Transverse colon (tissue), 4 donors: ENCODE data around the gene SEPTIN6. TPM values are rescaled to one million over a fixed set of nuclear protein-coding genes. Genes with fewer than 3 reads are reported as not detected.
A peak's percentile ranks its signal among the peaks of the same experiment; 100 is the strongest.

Experiments used
- DNase-seq: peaks from one replicate; pipeline ENCODE4 v3.0.0-alpha.2; 2019
- H3K27ac ChIP-seq, 4 donors: fragments of 200-600 bp; sonication (generic); 2 replicates each; pipeline ENCODE4 v1.5.1; 2016 to 2018; ENCODE audit warnings: inconsistent platforms in 4 of 4
- H3K27me3 ChIP-seq: fragments of 200-600 bp; sonication (generic); 2 replicates; pipeline ENCODE4 v1.5.1; 2017; ENCODE audit warnings: inconsistent platforms
- H3K36me3 ChIP-seq, 4 donors: fragments of 200-600 bp; sonication (generic); 2 replicates each; pipeline ENCODE4 v1.5.1; 2017 to 2019; ENCODE audit warnings: inconsistent platforms in 4 of 4
- H3K4me1 ChIP-seq, 4 donors: fragments of 200-600 bp; sonication (generic); 2 replicates each; pipeline ENCODE4 v1.5.1; 2017 to 2020; ENCODE audit warnings: inconsistent platforms in 4 of 4
- H3K4me3 ChIP-seq, 4 donors: fragments of 200-600 bp; sonication (generic); 1 replicate in 1 of 4; 2 replicates in 3 of 4; pipeline versions ENCODE4 v1.5.1 to v1.6.1; 2017 to 2019; ENCODE audit warnings: inconsistent platforms in 4 of 4
- H3K9me3 ChIP-seq, 2 donors: fragments of 200-600 bp; sonication (generic); 2 replicates each; pipeline ENCODE4 v1.5.1; 2017 to 2019; ENCODE audit warnings: inconsistent platforms in 2 of 2
- EP300 ChIP-seq: sonication (generic); formaldehyde crosslinking; IDR thresholded peaks from one replicate; pipeline ENCODE4 v1.6.1; 2017; ENCODE audit warnings: antibody characterized with exemption, low read depth
- POLR2A ChIP-seq: fragments of 450-650 bp; IDR thresholded peaks from one replicate; pipeline ENCODE4 v1.6.1; 2016; ENCODE audit warnings: antibody characterized with exemption, mild to moderate bottlenecking, moderate library complexity
- POLR2AphosphoS5 ChIP-seq, 3 donors: sonication (generic); formaldehyde crosslinking; IDR thresholded peaks; one replicate each; pipeline ENCODE4 v1.6.1; 2016; ENCODE audit warnings: antibody characterized with exemption in 3 of 3
- WGBS, 2 donors: methylation state at CpG; one replicate each; pipeline ENCODE4 v1.1.5; 2018; ENCODE audit warnings: low coverage in 1 of 2; 5-methylcytosine and 5-hydroxymethylcytosine counted together
- in situ Hi-C, 4 donors: fragments of 200-750 bp; cut with MboI; loops; one replicate each; pipeline versions ENCODE4 v1.15.0 to v1.15.1; 2017; ENCODE audit warnings: low sequenced_read_pairs in 3 of 4, low pct_ligation_motif_present in 1 of 4, low pct_unique_long_range_greater_than_20kb in 1 of 4
- intact Hi-C: fragments of 100-400 bp; cut with DNase I; formaldehyde crosslinking; loops from one replicate; pipeline ENCODE4 v1.15.1; 2023; ENCODE audit warnings: low total_unique reads
- total RNA-seq, 4 donors: library from RNA; depleted of rRNA; stranded (reverse); fragments of >200 nt; gene quantifications; one replicate each; pipeline ENCODE4 v1.1.0, GENCODE V29; 2016
- TF ChIP-seq, protein P1 (sequence below), 5 experiments: fragments of 200-600 bp in 3 of 5; fragments of 450-650 bp in 2 of 5; sonication (generic) in 3 of 5; IDR thresholded peaks; 1 replicate in 2 of 5; 2 replicates in 3 of 5; pipeline ENCODE4 v1.5.1; 2016 to 2017; ENCODE audit warnings: antibody characterized with exemption in 5 of 5, inconsistent platforms in 3 of 5, mild to moderate bottlenecking in 2 of 5, moderate library complexity in 1 of 5

SEPTIN6 gene
- total RNA-seq, 4 donors from 2014 or later: 9.4 to 88.2 (median 21.8) TPM

GRCh38 chrX:119734897-119735339 lies 42.0 kb upstream of the SEPTIN6 start:
- intact Hi-C loops: no loop called here
- WGBS, 2 donors: 53% methylated on average over 7 of the region's 7 CpGs; no CpG with 5 or more reads in 1 of the 2 donors
- H3K4me1 ChIP-seq: no peaks in the 10 kb centered on the region
- peak; percentile 19 for DNase-seq
- no peak overlapping the region for H3K4me3 ChIP-seq
- TF ChIP-seq, protein P1, sequence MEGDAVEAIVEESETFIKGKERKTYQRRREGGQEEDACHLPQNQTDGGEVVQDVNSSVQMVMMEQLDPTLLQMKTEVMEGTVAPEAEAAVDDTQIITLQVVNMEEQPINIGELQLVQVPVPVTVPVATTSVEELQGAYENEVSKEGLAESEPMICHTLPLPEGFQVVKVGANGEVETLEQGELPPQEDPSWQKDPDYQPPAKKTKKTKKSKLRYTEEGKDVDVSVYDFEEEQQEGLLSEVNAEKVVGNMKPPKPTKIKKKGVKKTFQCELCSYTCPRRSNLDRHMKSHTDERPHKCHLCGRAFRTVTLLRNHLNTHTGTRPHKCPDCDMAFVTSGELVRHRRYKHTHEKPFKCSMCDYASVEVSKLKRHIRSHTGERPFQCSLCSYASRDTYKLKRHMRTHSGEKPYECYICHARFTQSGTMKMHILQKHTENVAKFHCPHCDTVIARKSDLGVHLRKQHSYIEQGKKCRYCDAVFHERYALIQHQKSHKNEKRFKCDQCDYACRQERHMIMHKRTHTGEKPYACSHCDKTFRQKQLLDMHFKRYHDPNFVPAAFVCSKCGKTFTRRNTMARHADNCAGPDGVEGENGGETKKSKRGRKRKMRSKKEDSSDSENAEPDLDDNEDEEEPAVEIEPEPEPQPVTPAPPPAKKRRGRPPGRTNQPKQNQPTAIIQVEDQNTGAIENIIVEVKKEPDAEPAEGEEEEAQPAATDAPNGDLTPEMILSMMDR (IDR thresholded peaks at IDR 0.05): no peak
- no peak for TF ChIP-seq POLR2A
- TF ChIP-seq POLR2AphosphoS5 (IDR thresholded peaks at IDR 0.05): no peak
- TF ChIP-seq EP300: no peak
- H3K27me3 ChIP-seq: no peaks in the 10 kb centered on the region
- in situ Hi-C loops: loop anchor here in 2 of 4 donors (10.0 to 25.0 kb wide), 2 partner anchors 220 to 223 kb away; no protein-coding TSS in a partner anchor
- H3K9me3 ChIP-seq: no peaks in the 10 kb centered on the region
- H3K27ac ChIP-seq: no peak overlapping the region
- no peaks in the 10 kb centered on the region for H3K36me3 ChIP-seq

- H3K27ac ChIP-seq: no peak overlapping the region
- peak; percentile 64 for DNase-seq
Observed at GRCh38 chrX:119729408-119730201, 36.6 kb upstream of the SEPTIN6 start.

GRCh38 chrX:119728487-119728886 lies 35.5 kb upstream of the SEPTIN6 start:
- in situ Hi-C loops: loop anchor here in 1 of 4 donors (25.0 kb wide), 1 partner anchor 216 kb away; no protein-coding TSS in a partner anchor
- Histone ChIP-seq H3K9me3 (no peaks in the 10 kb centered on the region), H3K36me3 (no peaks in the 10 kb centered on the region)

More at GRCh38 chrX:119729408-119730201, 36.6 kb upstream of the SEPTIN6 start:
- Histone ChIP-seq H3K36me3 (no peaks in the 10 kb centered on the region), H3K27me3 (no peaks in the 10 kb centered on the region), H3K9me3 (no peaks in the 10 kb centered on the region), H3K4me1 (no peaks in the 10 kb centered on the region), H3K4me3 (no peak overlapping the region)
- TF ChIP-seq EP300 (no peak), POLR2AphosphoS5 (IDR thresholded peaks at IDR 0.05) (no peak), POLR2A (no peak)
- TF ChIP-seq, protein P1 (IDR thresholded peaks at IDR 0.05): peak; percentile 42 to 65 (median 49)
- intact Hi-C loops: no loop called here
- 45 to 100% methylated on average over 1 to 14 of the region's 14 CpGs for WGBS, 2 donors
- in situ Hi-C loops: loop anchor here in 2 of 4 donors (10.0 to 25.0 kb wide), 2 partner anchors 215 to 217 kb away; no protein-coding TSS in a partner anchor

More at GRCh38 chrX:119728487-119728886, 35.5 kb upstream of the SEPTIN6 start:
- intact Hi-C loops: no loop called here
- TF ChIP-seq POLR2A (no peak), EP300 (no peak)
- TF ChIP-seq, protein P1 (IDR thresholded peaks at IDR 0.05): no peak
- Histone ChIP-seq H3K27me3 (no peaks in the 10 kb centered on the region), H3K27ac (no peak overlapping the region), H3K4me3 (no peak overlapping the region), H3K4me1 (no peaks in the 10 kb centered on the region)
- WGBS, 2 donors: 60 to 68% methylated on average over 1 to 5 of the region's 5 CpGs
- DNase-seq: no peak
